Neural crest cell (in vitro differentiated cells): Measurements from ENCODE around the gene SH3RF2. TPM values are rescaled to one million over a fixed set of nuclear protein-coding genes. Genes with fewer than 3 reads are reported as not detected.

Source experiments
- DNase-seq: peaks from one replicate; pipeline ENCODE4 v3.0.0; 2021; ENCODE audit warnings: low read depth, mixed read lengths, low spot score
- H3K27ac Mint-ChIP-seq: one replicate; pipeline ENCODE4 v1.8.0; 2021; ENCODE audit warnings: mild to moderate bottlenecking, mixed read lengths; ENCODE audit not compliant: unreplicated experiment
- H3K27me3 Mint-ChIP-seq: 2 replicates; pipeline ENCODE4 v1.8.0; 2021; ENCODE audit warnings: low read depth, mild to moderate bottlenecking, mixed read lengths
- H3K36me3 Mint-ChIP-seq: 2 replicates; pipeline ENCODE4 v1.8.0; 2021; ENCODE audit warnings: low read depth, mild to moderate bottlenecking, mixed read lengths
- H3K4me1 Mint-ChIP-seq: 2 replicates; pipeline ENCODE4 v1.8.0; 2021; ENCODE audit warnings: mixed read lengths
- H3K4me3 Mint-ChIP-seq: one replicate; pipeline ENCODE4 v1.8.0; 2021; ENCODE audit warnings: mild to moderate bottlenecking, mixed read lengths
- H3K9me3 Mint-ChIP-seq: 2 replicates; pipeline ENCODE4 v1.8.0; 2021; ENCODE audit warnings: mixed read lengths
- total RNA-seq: library from RNA; stranded (reverse); gene quantifications from 2 replicates; pipeline ENCODE4 v1.2.1, GENCODE V29; 2021
- TF ChIP-seq, protein P1 (sequence below): fragments of 200-600 bp; sonication (generic); conservative IDR thresholded peaks from 2 replicates; pipeline ENCODE4 v1.5.0; 2021; ENCODE audit warnings: antibody characterized with exemption, mild to moderate bottlenecking

Gene SH3RF2
- total RNA-seq, 1 donor from 2014 or later, result 0.72 TPM

GRCh38 chr5:145975001-145975360 is 38.6 kb downstream of the SH3RF2 start:
- Mint-ChIP-seq H3K36me3 (no peaks in the 10 kb centered on the region), H3K9me3 (no peaks in the 10 kb centered on the region), H3K4me1 (no peaks in the 10 kb centered on the region), H3K4me3 (no peak overlapping the region), H3K27me3 (no peaks in the 10 kb centered on the region), H3K27ac (no peak overlapping the region)
- TF ChIP-seq, protein P1, sequence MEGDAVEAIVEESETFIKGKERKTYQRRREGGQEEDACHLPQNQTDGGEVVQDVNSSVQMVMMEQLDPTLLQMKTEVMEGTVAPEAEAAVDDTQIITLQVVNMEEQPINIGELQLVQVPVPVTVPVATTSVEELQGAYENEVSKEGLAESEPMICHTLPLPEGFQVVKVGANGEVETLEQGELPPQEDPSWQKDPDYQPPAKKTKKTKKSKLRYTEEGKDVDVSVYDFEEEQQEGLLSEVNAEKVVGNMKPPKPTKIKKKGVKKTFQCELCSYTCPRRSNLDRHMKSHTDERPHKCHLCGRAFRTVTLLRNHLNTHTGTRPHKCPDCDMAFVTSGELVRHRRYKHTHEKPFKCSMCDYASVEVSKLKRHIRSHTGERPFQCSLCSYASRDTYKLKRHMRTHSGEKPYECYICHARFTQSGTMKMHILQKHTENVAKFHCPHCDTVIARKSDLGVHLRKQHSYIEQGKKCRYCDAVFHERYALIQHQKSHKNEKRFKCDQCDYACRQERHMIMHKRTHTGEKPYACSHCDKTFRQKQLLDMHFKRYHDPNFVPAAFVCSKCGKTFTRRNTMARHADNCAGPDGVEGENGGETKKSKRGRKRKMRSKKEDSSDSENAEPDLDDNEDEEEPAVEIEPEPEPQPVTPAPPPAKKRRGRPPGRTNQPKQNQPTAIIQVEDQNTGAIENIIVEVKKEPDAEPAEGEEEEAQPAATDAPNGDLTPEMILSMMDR, result no peak
- DNase-seq, result no peak

DNA sequence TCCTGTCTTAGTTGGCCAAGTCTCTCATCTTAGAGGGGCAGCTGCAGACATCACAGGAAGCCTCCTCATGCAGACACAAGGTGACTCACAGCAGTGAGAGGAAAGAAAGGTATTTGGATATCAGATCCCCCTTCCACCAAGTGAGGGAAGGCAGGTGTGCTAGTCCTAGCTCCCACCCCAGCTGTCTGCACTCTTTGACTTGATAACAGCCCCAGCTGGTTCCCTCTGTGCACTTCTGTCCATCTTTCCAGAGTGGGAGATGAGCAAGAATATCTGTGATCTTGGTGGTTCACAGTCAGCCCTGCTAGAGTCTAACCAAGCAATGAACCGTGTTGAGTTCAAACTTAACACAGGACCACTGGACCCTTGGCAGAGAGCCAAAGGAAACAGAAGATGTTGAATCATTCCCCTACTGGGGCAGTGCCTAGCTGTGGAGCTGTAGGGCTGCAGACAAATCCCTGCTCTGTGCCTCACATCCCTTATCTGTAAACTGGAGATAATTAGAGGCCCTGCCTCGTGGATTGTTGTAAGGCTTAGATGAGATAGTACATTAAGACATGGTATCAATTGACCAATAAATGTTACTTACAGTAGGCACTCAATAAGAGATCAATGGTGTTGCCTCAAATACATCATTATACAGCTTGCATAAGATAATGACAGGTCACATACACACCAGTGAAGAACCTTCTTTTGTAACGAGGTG is 39.1 kb downstream of the SH3RF2 start:
- H3K4me3 Mint-ChIP-seq, result no peak overlapping the region
- no peak for DNase-seq
- no peaks in the 10 kb centered on the region for H3K27me3 Mint-ChIP-seq
- no peaks in the 10 kb centered on the region for H3K9me3 Mint-ChIP-seq
- no peaks in the 10 kb centered on the region for H3K4me1 Mint-ChIP-seq
- no peak overlapping the region for H3K27ac Mint-ChIP-seq
- TF ChIP-seq, protein P1, result no peak
- no peaks in the 10 kb centered on the region for H3K36me3 Mint-ChIP-seq

GRCh38 chr5:145976431-145977155 is 40.2 kb downstream of the SH3RF2 start:
- TF ChIP-seq, protein P1, result no peak
- H3K27ac Mint-ChIP-seq, result no peak overlapping the region
- H3K4me1 Mint-ChIP-seq, result no peaks in the 10 kb centered on the region
- H3K9me3 Mint-ChIP-seq, result no peaks in the 10 kb centered on the region
- H3K36me3 Mint-ChIP-seq, result no peaks in the 10 kb centered on the region
- no peak overlapping the region for H3K4me3 Mint-ChIP-seq
- H3K27me3 Mint-ChIP-seq, result no peaks in the 10 kb centered on the region
- DNase-seq, result no peak

DNA sequence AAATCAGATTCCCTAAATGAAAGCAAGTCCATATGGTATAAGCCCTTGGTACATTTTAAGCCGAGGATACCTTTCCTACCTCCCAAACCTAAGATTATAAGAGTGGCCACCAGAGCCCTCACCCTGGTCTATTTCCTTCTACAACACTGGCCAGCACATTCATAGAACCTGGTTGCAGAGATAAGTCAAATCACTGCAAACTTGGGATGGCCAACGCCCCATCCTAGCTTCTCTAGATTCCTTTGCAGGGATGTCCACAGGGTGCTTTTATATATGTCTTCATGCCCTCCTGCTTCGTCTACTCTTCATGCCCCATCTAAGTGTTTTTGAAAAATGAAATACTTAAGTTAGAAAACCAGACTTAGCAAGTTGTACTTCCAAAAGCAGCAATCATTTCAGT is 41.8 kb downstream of the SH3RF2 start:
- Mint-ChIP-seq H3K36me3 (no peaks in the 10 kb centered on the region), H3K27ac (no peak overlapping the region), H3K27me3 (no peaks in the 10 kb centered on the region), H3K9me3 (no peaks in the 10 kb centered on the region), H3K4me3 (no peak overlapping the region), H3K4me1 (no peaks in the 10 kb centered on the region)
- TF ChIP-seq, protein P1, result no peak
- DNase-seq, result no peak

GRCh38 chr5:145978708-145979107 is 42.3 kb downstream of the SH3RF2 start:
- TF ChIP-seq, protein P1, result no peak
- Mint-ChIP-seq H3K9me3 (no peaks in the 10 kb centered on the region), H3K36me3 (no peaks in the 10 kb centered on the region), H3K4me1 (no peaks in the 10 kb centered on the region), H3K4me3 (no peak overlapping the region), H3K27me3 (no peaks in the 10 kb centered on the region), H3K27ac (no peak overlapping the region)
- DNase-seq, result no peak
